ENCODE results near the gene SIGLEC11.

SIGLEC11 gene

DNA sequence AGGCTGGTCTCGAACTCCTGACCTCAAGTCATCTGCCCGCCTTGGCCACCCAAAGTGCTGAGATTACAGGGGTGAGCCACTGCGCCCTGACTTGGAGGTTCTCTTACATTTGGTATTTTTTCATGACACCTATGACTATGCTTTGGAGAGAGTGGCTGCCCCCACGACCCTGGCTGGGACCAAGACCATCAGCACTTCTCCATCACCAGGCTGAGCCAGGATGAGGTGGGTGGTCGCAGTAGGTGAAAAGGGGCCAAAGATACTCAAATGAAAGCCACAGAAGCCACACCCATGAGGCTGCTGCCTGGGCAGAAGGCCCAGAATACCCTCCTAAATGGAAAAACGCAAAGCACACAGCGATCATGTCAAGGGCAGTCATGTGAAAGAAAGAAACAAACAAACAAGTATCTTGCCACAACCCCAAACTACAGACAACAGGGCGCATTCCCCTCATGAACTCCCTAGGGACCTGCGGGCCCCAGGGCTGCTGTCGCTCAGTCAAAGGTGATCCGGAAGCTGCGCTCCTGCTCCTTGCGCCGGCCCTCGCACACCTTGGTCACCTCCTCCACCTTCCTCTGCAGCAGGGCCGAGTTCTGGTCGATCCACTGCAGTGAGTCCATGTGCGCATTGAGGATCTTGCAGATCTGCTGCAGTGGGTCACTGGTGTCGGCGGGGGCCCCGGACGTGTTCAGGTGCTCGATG lies 53.1 kb downstream of the SIGLEC11 start:
- no peak for DNase-seq (ENCODE audit: low read depth, low spot score)

DNA sequence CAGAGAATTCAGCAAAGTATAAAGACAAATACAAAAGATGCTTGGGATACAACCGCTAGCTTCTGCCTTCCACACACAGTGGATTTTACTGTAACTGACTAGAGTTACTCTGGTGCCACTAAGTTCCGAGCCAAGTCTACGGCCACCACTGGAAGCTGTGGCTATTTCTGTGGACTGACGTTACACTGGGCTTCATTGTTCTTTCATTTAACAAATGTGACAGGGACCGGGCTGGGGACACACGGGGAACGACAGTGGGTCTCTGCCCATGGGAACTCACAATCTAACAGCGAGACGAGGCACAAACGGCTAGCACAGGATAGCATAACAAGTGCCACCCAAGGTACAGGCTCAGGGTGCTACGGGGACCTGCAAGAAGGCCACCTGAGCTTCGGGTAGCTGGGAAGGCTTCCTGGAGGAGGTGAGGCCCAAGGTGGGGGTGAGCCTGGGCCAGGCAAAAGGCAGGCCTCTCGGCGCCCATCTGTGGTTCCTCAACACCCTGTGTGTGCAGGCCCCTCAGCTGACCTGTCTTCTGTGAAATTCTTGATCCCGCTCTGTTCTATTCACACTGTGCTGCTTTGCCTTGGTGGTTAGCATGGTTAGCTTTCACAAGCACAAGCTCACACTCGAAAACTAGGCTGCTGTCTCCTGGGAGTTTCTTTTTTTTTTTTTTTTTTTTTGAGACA lies 54.0 kb downstream of the SIGLEC11 start:
- DNase-seq (ENCODE audit: low read depth, low spot score) = no peak

DNA sequence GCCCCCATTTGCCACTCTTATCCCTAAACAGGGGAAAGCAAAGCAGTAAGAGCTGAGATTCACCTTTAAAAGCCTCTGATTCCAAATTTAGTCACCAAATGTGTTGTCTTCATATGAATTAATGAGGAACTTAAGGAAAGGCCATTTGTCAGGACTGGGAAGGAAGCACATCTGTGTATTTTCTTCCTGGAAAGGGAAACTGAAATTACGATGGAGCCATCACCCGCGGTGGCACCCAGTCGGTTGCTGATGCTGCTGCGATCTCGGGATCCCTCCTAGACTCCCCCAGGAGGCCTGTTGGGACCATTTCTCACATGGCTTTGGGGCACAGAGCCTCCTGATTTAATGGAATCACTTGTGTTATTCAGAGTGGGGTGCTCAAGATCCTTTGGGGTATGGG lies 56.8 kb downstream of the SIGLEC11 start:
- DNase-seq (ENCODE audit: low read depth, low spot score) = no peak

All from activated CD4-positive, CD25-positive, alpha-beta regulatory T cell treated with anti-CD3 and anti-CD28 coated beads, Interleukin-2, amount 50 U/mL, for 16 hours (primary cell).